ENCODE data around the gene PPP1R15B. TPM values are rescaled to one million over a fixed set of nuclear protein-coding genes. Genes with fewer than 3 reads are reported as not detected.

PPP1R15B gene
- total RNA-seq, 2 experiments from 2014 or later = 72.6 to 79.2 TPM

- ChIA-PET CTCF (ENCODE audit: unreplicated experiment) (no interaction called here), POLR2A (no interaction called here)
- H3K4me1 ChIP-seq (ENCODE audit: insufficient read depth, low read length, poor library complexity, severe bottlenecking) = peaks cover 25% of the 10 kb centered on the region
- TF ChIP-seq EZH2phosphoT487 (IDR thresholded peaks at IDR 0.05; ENCODE audit: borderline replicate concordance, low read depth, low read length) = no peak
- TF ChIP-seq CTCF (conservative IDR thresholded peaks at IDR 0.05; ENCODE audit: low read length) = no peak
- peaks cover 60% of the 10 kb centered on the region for H3K79me2 ChIP-seq (ENCODE audit: insufficient read depth, low read depth, low read length)
- intact Hi-C loops (cut with micrococcal nuclease; ENCODE audit: unreplicated experiment) = loop anchor here (10.0 kb wide), 1 partner anchor 537 kb away; the partner anchor contains the start of gene SNRPE
- H4K20me1 ChIP-seq (ENCODE audit: insufficient read depth, low read length) = peaks cover 19% of the 10 kb centered on the region
- no peak for DNase-seq (ENCODE audit: low spot score)
- H3K9me3 ChIP-seq (ENCODE audit: low read length) = no peaks in the 10 kb centered on the region
- no peak overlapping the region for H3K27ac ChIP-seq (ENCODE audit: low read depth, low read length, poor library complexity, severe bottlenecking)
- BruUV-seq (replicated peaks) = no TSS peak
- H3K36me3 ChIP-seq (ENCODE audit: insufficient read depth, low read length) = peaks cover 96% of the 10 kb centered on the region
- H3K4me3 ChIP-seq (ENCODE audit: low read depth, low read length, poor library complexity, severe bottlenecking) = no peak overlapping the region
- no peak overlapping the region for H2AFZ ChIP-seq (ENCODE audit: low read length)
- H3K4me2 ChIP-seq (ENCODE audit: low read length) = no peak overlapping the region
- no peaks in the 10 kb centered on the region for H3K9me2 ChIP-seq (ENCODE audit: insufficient read depth, low read length)
These were observed 9.9 kb downstream of the PPP1R15B start for GRCh38 chr1:204401730-204402129.

- peaks cover 53% of the 10 kb centered on the region for H3K79me2 ChIP-seq (ENCODE audit: insufficient read depth, low read depth, low read length)
- DNase-seq (ENCODE audit: low spot score) = no peak
- H3K4me2 ChIP-seq (ENCODE audit: low read length) = no peak overlapping the region
- H2AFZ ChIP-seq (ENCODE audit: low read length) = no peak overlapping the region
- H3K9me3 ChIP-seq (ENCODE audit: low read length) = no peaks in the 10 kb centered on the region
- no peak overlapping the region for H3K27ac ChIP-seq (ENCODE audit: low read depth, low read length, poor library complexity, severe bottlenecking)
- BruUV-seq (replicated peaks) = no TSS peak
- H4K20me1 ChIP-seq (ENCODE audit: insufficient read depth, low read length) = peaks cover 14% of the 10 kb centered on the region
- intact Hi-C loops (cut with micrococcal nuclease; ENCODE audit: unreplicated experiment) = loop anchor here (10.0 kb wide), 1 partner anchor 536 kb away; the partner anchor contains the start of gene SNRPE
- TF ChIP-seq CTCF (conservative IDR thresholded peaks at IDR 0.05; ENCODE audit: low read length) = no peak
- no peak for TF ChIP-seq EZH2phosphoT487 (IDR thresholded peaks at IDR 0.05; ENCODE audit: borderline replicate concordance, low read depth, low read length)
- no peak overlapping the region for H3K4me3 ChIP-seq (ENCODE audit: low read depth, low read length, poor library complexity, severe bottlenecking)
- POLR2A ChIA-PET = interaction anchor here (0.6 to 0.8 kb wide), 2 partner anchors 112 to 586 kb away, joined by 3 read pairs; no protein-coding TSS in a partner anchor
- peaks cover 96% of the 10 kb centered on the region for H3K36me3 ChIP-seq (ENCODE audit: insufficient read depth, low read length)
- CTCF ChIA-PET (ENCODE audit: unreplicated experiment) = no interaction called here
- no peaks in the 10 kb centered on the region for H3K9me2 ChIP-seq (ENCODE audit: insufficient read depth, low read length)
- H3K4me1 ChIP-seq (ENCODE audit: insufficient read depth, low read length, poor library complexity, severe bottlenecking) = peaks cover 22% of the 10 kb centered on the region
These were observed 10.6 kb downstream of the PPP1R15B start for GRCh38 chr1:204400882-204401510.
